Neural crest cell (in vitro differentiated cells): ENCODE data around the gene PLXNA1. TPM values are rescaled to one million over a fixed set of nuclear protein-coding genes. Genes with fewer than 3 reads are reported as not detected.

ENCODE experiments used
- DNase-seq: peaks from one replicate; pipeline ENCODE4 v3.0.0; 2021; ENCODE audit warnings: low read depth, mixed read lengths, low spot score
- H3K27ac Mint-ChIP-seq: one replicate; pipeline ENCODE4 v1.8.0; 2021; ENCODE audit warnings: mild to moderate bottlenecking, mixed read lengths; ENCODE audit not compliant: unreplicated experiment
- H3K27me3 Mint-ChIP-seq: 2 replicates; pipeline ENCODE4 v1.8.0; 2021; ENCODE audit warnings: low read depth, mild to moderate bottlenecking, mixed read lengths
- H3K36me3 Mint-ChIP-seq: 2 replicates; pipeline ENCODE4 v1.8.0; 2021; ENCODE audit warnings: low read depth, mild to moderate bottlenecking, mixed read lengths
- H3K4me1 Mint-ChIP-seq: 2 replicates; pipeline ENCODE4 v1.8.0; 2021; ENCODE audit warnings: mixed read lengths
- H3K4me3 Mint-ChIP-seq: one replicate; pipeline ENCODE4 v1.8.0; 2021; ENCODE audit warnings: mild to moderate bottlenecking, mixed read lengths
- H3K9me3 Mint-ChIP-seq: 2 replicates; pipeline ENCODE4 v1.8.0; 2021; ENCODE audit warnings: mixed read lengths
- CTCF ChIP-seq: fragments of 200-600 bp; sonication (generic); conservative IDR thresholded peaks from 2 replicates; pipeline ENCODE4 v1.5.0; 2021; ENCODE audit warnings: antibody characterized with exemption, mild to moderate bottlenecking
- total RNA-seq: library from RNA; stranded (reverse); gene quantifications from 2 replicates; pipeline ENCODE4 v1.2.1, GENCODE V29; 2021

The PLXNA1 gene
- total RNA-seq, 1 donor from 2014 or later = 94.0 TPM

- Mint-ChIP-seq H3K4me1 (peaks cover 10% of the 10 kb centered on the region), H3K27me3 (peaks cover 13% of the 10 kb centered on the region), H3K27ac (no peak overlapping the region), H3K9me3 (peaks cover 11% of the 10 kb centered on the region), H3K4me3 (no peak overlapping the region), H3K36me3 (peaks cover 11% of the 10 kb centered on the region)
- DNase-seq = no peak
- TF ChIP-seq CTCF = no peak
Observed at GRCh38 chr3:126976906-126977305, 6.0 kb upstream of the PLXNA1 start.

- TF ChIP-seq CTCF = no peak
- H3K27me3 Mint-ChIP-seq = peaks cover 16% of the 10 kb centered on the region
- DNase-seq = no peak
- peak overlapping the region; percentile 58 for H3K27ac Mint-ChIP-seq
- no peak overlapping the region for H3K4me3 Mint-ChIP-seq
- H3K36me3 Mint-ChIP-seq = peaks cover 11% of the 10 kb centered on the region
- peaks cover 11% of the 10 kb centered on the region for H3K9me3 Mint-ChIP-seq
- peaks cover 7% of the 10 kb centered on the region for H3K4me1 Mint-ChIP-seq
Observed at GRCh38 chr3:126977821-126978220, 5.1 kb upstream of the PLXNA1 start.

- Mint-ChIP-seq H3K36me3 (peaks cover 11% of the 10 kb centered on the region), H3K4me3 (peak overlapping the region; percentile 47), H3K27ac (no peak overlapping the region), H3K4me1 (peaks cover 7% of the 10 kb centered on the region), H3K9me3 (peaks cover 11% of the 10 kb centered on the region), H3K27me3 (peaks cover 16% of the 10 kb centered on the region)
- no peak for TF ChIP-seq CTCF
- no peak for DNase-seq
Observed at GRCh38 chr3:126978291-126978690, 4.6 kb upstream of the PLXNA1 start.

GRCh38 chr3:126979046-126979628 lies 3.8 kb upstream of the PLXNA1 start:
- no peak overlapping the region for H3K27ac Mint-ChIP-seq
- H3K4me1 Mint-ChIP-seq = peaks cover 7% of the 10 kb centered on the region
- H3K4me3 Mint-ChIP-seq = peak overlapping the region; percentile 85
- no peak for DNase-seq
- H3K27me3 Mint-ChIP-seq = peaks cover 16% of the 10 kb centered on the region
- H3K36me3 Mint-ChIP-seq = peaks cover 8% of the 10 kb centered on the region
- no peak for TF ChIP-seq CTCF
- peaks cover 10% of the 10 kb centered on the region for H3K9me3 Mint-ChIP-seq

- Mint-ChIP-seq H3K36me3 (peaks cover under 1% of the 10 kb centered on the region), H3K4me1 (peaks cover 11% of the 10 kb centered on the region), H3K4me3 (peak overlapping the region; percentile 85), H3K27me3 (peaks cover 16% of the 10 kb centered on the region), H3K9me3 (peaks cover under 1% of the 10 kb centered on the region), H3K27ac (peak overlapping the region; percentile 67)
- no peak for DNase-seq
- TF ChIP-seq CTCF = no peak
Observed at GRCh38 chr3:126980266-126980811, 2.6 kb upstream of the PLXNA1 start.
